HG02943 (cell line): Measurements from ENCODE around the gene CYB5RL.

ENCODE experiments used
- ATAC-seq: cut with Tn5 transposase; IDR thresholded peaks from one replicate; pipeline ENCODE4 v1.9.1; 2021; ENCODE audit warnings: mild to moderate bottlenecking, low read depth, moderate library complexity; ENCODE audit not compliant: unreplicated experiment

CYB5RL gene

DNA sequence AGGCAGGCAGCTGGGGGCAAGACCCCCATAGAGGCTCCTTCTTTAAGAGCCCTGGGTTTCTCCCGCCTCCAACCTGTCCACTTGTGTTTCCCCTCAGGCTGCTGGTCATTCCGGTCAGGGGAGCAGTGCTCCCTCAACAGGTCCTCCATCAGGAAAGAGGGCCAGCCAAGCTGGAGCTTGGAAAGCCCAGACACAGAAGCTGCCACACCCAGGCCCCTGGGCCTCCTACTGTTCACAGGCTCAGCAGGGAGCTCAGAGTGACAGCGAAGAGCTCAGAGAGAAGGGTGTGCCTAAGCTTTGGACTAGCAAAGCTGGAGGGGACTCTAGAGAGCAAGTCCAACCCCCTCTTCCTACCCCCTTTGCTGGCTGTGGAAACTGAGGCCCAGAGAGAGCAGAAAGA is 36.8 kb downstream of the CYB5RL start:
- ATAC-seq, result no peak

DNA sequence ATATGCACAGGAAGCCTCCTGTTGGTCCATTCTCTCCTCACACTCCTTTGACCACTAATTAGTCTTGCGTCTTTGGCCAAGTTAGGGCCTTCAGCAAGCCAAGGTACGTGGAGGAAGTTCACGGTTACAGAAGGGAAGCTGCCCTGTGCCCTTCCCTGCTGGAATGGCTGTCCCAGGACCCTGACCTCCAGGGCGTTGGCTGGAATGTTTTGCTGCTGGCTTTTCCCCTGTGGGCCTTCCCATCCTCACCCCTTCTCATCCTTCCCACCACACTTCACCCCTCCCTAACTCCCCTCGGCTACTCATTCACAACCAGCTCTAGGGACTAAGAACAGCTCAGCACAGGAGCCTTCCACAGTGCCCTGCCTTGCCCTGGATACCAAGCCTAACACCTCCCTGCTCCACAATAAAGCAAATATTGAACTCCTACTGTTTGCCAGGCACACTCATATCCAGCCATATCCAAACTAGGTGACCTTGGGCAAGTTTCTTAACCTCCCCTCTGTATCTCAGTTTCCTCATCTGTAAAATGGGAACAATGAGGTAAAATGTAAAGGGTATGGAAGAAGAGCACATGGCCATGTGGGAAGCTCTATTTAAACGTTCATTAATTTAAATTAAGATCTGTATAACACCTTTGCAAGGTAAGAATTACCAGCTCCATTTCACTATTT is 38.2 kb downstream of the CYB5RL start:
- ATAC-seq, result no peak

DNA sequence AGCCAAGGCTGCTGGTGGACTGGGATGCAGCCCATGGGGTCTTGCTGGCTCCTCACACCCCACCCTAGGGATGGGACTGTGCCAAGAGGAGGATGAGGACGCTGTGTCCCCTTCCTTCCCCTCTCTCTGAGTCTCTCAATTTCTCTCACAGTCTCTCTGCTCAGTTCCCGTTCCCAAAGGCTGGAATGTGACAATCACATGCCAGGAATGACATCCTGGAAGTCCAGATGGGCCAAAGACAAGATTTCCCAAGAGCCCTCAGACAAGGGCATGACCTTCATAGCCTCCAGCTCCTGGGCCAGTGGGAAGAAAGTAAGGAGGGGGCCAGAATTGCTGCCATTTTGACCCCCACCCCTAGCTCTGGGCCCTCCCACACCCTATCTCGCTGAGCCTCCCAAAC is 39.5 kb downstream of the CYB5RL start:
- no peak for ATAC-seq

DNA sequence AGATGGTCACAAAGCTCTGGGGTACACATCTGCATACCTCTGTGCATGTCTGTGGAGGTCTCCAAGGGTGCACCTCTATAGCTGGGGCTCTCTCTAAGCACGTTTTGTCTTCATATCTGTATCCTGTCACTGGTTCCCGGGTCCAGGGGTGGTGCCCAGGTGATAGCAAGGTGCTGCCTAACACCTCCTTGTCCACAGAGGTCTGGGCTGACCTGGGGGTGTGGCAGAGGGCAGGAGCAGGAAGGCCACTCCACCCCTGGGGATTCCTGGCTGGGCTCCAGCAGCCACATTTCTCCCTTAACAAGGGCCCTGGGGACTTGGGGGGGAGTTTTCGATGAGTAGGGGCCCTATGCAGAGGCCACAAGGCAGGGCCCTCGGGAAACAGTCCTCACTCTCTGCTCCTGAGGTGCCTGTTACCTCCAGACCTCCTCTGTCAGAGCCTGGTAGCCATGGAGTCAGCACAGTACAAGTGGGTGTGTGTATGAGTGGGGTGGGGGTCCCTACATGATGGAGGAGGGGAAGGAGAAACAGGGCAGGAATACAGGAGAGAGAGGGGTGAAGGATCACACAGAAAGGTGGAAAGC is 40.0 kb downstream of the CYB5RL start:
- no peak for ATAC-seq

DNA sequence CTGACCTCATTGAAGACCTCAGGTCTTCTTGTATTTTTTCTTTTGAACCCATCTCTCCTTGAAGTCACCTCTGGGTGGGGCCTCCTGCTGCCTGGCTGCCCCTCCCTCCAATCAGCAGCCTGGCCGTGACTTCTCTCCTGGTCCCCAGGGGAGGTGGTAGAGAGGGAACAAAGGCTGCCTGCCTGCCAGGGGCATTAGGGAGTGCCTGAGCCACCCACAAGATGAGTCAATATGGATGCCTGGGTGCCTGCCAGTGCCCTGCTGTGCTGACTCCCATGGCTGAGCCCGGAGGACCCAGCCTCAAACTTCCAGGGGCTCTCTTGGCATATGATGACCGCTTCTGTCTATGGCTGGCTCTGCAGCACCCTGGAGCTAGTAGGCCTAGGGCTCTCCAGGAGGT is 41.8 kb downstream of the CYB5RL start:
- no peak for ATAC-seq

DNA sequence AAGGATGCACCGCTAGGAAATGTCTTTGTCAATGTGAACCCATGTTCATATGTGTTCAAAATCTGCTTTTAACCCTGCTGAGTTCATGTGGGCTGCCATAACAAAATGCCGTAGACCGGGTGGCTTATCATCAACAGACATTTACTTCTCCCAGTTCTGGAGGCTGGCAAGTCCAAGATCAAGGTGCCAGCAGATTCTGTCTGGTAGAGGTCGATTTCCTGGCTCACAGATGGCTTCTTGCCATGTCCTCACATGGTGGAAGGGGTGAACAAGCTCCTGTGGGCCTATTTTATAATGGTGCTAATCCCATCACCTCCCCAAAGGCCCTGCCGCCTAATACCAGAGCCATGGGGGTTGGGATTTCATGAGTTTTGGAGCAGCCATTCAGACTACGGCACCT is 42.4 kb downstream of the CYB5RL start:
- ATAC-seq, result no peak

DNA sequence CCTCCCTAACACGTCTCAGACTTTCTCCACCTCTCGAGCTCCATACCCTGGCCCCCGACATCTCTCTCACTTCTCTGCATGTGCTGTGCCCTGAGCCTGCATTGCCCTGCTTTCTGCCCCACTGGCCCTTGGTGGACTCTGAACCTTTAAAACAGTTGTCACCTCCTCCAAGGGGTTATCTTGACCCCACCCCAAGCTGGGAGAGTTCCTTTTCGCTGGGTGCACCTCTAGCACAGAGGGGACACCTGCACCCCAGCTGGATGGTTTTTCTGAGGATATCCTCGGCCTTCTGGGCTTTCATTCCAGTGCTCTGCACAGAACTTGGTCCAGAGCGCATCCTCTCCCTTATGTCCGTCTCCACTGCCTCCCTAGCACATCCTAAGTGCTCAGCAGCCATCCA is 42.8 kb downstream of the CYB5RL start:
- no peak for ATAC-seq

DNA sequence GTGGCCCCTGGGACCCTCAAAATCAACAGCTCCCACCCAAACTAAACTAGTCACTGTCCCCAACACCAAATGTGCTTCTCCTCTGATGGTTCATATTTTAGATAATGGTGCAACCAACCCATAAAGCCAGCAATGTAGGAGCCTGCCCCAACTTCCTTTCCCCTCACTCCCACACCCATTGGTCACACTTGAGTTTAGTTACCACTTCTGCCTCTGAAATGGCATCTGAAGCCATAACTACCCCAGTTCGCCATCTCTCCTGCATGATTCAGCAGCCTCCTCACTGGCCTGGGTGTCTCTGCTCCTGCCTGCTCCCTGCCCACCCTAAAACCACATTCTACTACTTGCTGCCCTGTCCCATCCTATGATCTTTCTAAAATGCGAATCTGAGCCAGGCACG is 43.6 kb downstream of the CYB5RL start:
- no peak for ATAC-seq

DNA sequence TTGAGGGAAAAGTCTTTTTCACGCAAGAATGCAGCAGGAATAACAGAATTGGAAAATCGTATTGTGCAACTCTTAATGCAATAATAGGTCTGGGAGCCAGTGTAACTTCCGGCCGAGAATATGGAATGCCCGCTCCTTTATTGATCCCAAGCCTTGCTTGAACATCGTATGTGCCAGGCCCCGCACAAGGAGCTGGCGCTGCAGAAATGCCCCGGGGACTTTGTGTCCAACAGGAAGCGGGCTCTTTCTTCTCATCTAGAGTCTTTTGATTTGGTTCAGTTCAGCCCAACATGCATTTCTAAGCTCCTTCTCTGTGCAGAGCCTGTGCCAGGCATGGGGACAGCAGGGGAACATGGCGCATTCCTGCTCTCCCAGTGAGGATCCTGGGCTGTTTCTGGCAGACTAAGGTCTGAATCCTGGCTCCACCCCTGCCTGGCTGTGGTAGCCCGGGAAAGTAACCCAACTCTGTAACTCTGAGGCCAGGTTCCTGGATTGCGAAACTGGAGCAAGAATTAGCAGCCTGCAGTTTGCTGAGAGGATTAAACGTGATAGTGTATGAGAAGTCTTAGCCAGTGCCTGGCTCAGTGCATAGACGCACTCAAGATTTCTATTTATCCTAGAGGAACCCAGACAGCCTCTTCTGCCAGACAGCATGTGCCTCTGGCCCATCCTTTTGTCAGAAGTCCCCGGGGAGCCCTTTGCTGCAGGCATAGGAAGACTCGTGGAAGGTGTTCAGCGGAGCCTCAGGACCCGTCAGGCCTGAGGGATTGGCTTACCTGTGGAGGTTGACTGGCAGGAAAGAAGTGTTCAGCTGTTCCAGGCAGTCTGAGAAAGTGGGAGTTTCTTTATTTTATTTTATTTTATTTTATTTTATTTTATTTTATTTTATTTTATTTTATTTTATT is 46.0 kb downstream of the CYB5RL start:
- no peak for ATAC-seq

DNA sequence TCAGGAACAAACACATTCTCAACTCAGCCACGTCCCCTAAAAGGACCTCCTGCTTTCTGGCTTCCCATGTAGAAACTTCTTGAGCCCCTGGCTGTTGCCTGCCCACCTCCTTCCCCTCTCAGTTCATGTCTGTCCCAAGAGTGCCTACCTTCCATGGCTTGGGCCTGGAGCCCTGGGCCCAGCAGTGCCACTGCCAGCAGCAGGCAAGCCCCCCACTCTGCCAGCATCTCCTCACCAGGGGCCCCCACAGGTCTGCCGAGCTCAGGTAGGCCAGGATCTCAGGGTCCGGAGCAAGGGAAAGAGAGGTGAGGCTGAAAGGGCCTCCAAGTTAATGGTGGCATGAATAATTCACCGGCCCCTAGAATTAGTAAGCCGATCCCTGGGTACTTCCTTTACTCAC is 47.1 kb downstream of the CYB5RL start, which contains the start of gene CDCP2:
CDCP2 (minus strand) TSS at position 305 of the 400 bp plus-strand sequence; CDS start at position 227, 78 bp downstream.
- ATAC-seq, result no peak

DNA sequence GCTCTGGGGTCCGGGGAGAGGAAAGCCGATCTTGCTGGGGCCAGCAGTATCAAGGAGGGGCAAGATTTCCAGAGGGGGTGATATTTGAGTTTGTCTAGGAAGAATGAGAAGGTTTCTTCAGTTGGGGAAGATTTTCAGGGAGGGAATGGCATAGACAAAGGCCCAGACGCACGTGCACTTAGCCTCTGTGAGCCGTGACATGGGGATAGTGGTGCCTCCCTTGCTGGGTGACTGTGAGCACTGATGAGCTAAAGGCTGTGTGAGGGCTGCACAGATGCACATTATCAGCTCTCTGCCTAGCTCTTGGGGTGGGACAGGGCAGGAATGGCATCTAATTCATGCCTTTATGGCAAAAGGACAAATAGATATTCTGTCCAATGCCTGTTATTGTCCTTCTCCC is 48.8 kb downstream of the CYB5RL start:
- no peak for ATAC-seq
